GM18505 (cell line): ENCODE results near the gene AMPH.
A peak's percentile ranks its signal among the peaks of the same experiment; 100 is the strongest.

Experiments used
- ATAC-seq: cut with Tn5 transposase; IDR thresholded peaks from one replicate; pipeline ENCODE4 v1.9.1; 2021; ENCODE audit not compliant: unreplicated experiment
- POLR2A ChIP-seq: IDR thresholded peaks from 4 replicates; pipeline ENCODE4 v1.6.1; 2011; ENCODE audit warnings: borderline replicate concordance; ENCODE audit not compliant: insufficient read depth, insufficient read length; ENCODE audit errors: extremely low read depth

AMPH gene

GRCh38 chr7:38630720-38631673, at the start of gene AMPH:
Gene AMPH, minus strand, starts transcription at chr7:38631373. Its CDS starts 22 bp downstream, at chr7:38631351.
- ATAC-seq, result no peak

GRCh38 chr7:38679419-38679818, 48.2 kb upstream of the AMPH start:
- no peak for ATAC-seq
- TF ChIP-seq POLR2A, result no peak

More at GRCh38 chr7:38630720-38631673, at the start of gene AMPH:
- no peak for TF ChIP-seq POLR2A

- no peak for TF ChIP-seq POLR2A
- ATAC-seq, result no peak
Observed at GRCh38 chr7:38678698-38679054, 47.5 kb upstream of the AMPH start.

GRCh38 chr7:38677981-38678697, 47.0 kb upstream of the AMPH start:
- ATAC-seq, result no peak
- TF ChIP-seq POLR2A, result no peak

GRCh38 chr7:38675494-38676106, 44.4 kb upstream of the AMPH start:
- ATAC-seq, result no peak

GRCh38 chr7:38674513-38674912, 43.3 kb upstream of the AMPH start:
- TF ChIP-seq POLR2A, result no peak
- no peak for ATAC-seq

More at GRCh38 chr7:38675494-38676106, 44.4 kb upstream of the AMPH start:
- TF ChIP-seq POLR2A, result no peak

- no peak for ATAC-seq
- TF ChIP-seq POLR2A, result no peak
Observed at GRCh38 chr7:38673795-38674194, 42.6 kb upstream of the AMPH start.

- no peak for TF ChIP-seq POLR2A
- ATAC-seq, result no peak
Observed at GRCh38 chr7:38671911-38672905, 41.0 kb upstream of the AMPH start.

GRCh38 chr7:38669965-38670520, 38.9 kb upstream of the AMPH start:
- no peak for ATAC-seq
- TF ChIP-seq POLR2A, result no peak

- no peak for TF ChIP-seq POLR2A
- no peak for ATAC-seq
Observed at GRCh38 chr7:38664972-38665371, 33.8 kb upstream of the AMPH start.

- TF ChIP-seq POLR2A, result no peak
- ATAC-seq, result peak; percentile 68
Observed at GRCh38 chr7:38660427-38661099, 29.4 kb upstream of the AMPH start.
